GM21576 (cell line): ENCODE data around the gene ARHGEF19.
"Not testable (repeated sequence)": the region's sequence is repeated elsewhere in the genome, so short reads cannot be mapped to it uniquely, and the experiment has no call there.

Experiments
- ATAC-seq: cut with Tn5 transposase; IDR thresholded peaks from one replicate; pipeline ENCODE4 v1.9.1; 2021; ENCODE audit warnings: mild to moderate bottlenecking, moderate library complexity; ENCODE audit not compliant: unreplicated experiment

The ARHGEF19 gene

DNA sequence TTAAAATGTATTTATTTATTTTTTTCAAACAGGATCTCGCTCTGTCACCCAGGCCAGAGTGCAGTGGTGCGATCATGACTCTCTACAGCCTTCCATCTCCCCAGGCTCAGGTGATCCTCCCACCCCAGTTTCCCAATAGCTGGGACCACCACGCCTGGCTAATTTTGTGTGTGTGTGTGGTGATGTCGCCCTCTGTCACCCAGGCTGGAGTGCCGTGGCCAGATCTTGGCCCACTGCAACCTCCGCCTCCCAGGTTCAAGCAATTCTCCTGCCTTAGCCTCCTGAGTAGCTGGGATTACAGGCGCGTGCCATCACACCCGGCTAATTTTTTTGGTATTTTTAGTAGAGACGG, 44.3 kb downstream of the ARHGEF19 start:
- not testable (repeated sequence) for ATAC-seq

DNA sequence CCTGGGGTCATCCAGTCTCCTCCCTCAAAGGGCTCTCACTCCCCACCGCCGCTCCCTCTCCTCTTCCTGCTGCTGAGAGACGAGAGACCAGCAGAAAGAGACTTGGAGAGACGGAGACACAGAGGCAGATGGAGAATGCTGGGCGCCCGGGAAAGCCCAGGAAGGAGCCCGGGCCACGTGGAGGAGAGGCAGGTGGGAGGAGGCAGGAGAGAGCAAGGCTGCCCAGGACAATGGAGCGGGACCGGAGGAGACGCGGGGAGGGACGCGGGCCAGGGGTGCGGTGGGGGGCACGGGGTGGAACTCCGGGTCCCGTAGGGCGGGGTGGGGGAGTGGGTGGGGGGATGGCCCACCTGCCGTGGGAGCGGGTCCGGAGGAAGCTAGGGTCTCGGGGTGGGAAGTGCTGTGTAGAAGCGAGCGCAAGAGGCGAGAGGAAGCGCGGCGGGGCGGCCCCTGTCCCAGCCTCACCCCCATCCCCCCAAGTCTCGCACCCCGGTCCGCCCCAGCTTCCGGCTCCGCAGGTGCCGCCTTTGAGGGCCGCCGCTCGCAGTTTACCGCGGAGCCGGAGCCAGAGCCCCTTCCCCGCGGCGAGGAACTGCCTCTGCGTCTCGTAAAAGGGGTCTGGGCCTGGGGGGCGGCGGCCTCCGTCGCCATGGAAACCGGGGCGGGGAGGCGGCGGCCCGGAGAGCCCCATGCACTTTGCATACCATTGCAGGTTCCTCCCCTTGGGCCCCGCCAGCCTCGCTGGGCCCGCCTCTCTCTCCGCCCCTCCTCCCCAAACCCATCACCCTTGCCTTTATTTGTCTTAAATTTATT, 44.9 kb downstream of the ARHGEF19 start:
- no peak for ATAC-seq

DNA sequence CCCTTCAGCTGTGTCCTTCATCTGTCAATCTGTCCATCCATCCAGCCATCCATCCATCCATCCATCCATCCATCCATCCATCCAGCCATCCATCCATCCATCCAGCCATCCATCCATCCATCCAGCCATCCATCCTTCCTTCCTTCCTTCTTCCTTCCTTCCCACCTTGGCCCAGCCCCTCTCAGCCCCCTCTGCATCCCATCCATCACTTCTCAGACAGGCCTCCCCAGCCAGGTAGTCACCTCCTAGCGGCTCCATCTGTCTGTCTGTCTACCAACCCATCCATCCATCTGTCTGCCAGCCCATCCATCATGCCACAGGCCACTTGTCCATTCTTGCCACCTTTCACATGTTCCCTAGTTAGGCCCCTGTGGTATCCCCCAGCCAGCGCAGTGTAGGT, 46.3 kb downstream of the ARHGEF19 start:
- ATAC-seq, result no peak

DNA sequence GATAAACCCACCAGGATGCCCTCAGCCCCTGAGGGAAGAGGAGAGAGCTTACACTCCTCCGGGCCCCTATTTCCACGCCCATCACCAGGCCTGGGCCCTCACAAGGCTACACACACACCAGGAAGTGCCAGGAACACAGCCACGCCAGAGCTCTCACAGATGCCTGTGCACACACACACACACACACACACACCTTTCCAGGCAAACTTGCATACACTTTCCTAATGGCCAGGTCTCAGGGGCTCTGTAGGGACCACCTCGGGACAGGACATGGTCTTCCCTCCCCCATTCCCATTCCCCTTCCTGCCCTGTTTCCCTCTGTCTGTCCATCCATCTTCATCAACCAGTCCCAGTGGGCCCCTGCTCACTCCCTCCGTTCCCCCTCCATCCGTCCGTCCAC, 46.9 kb downstream of the ARHGEF19 start:
- ATAC-seq, result no peak

DNA sequence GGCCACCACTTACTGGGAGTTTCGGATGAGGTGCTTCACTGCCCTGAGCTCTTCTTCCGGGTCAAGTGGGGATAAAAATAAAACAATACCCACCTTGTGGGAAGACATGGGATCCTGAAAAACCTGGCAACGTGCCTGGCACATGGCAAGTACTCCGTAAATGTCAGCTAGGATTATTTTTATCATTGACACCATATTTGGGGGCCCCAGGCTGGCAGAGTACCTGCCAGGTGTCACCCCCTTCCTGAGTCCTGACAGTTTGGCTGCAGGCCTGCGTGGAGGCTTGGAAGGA, 47.4 kb downstream of the ARHGEF19 start:
- no peak for ATAC-seq

DNA sequence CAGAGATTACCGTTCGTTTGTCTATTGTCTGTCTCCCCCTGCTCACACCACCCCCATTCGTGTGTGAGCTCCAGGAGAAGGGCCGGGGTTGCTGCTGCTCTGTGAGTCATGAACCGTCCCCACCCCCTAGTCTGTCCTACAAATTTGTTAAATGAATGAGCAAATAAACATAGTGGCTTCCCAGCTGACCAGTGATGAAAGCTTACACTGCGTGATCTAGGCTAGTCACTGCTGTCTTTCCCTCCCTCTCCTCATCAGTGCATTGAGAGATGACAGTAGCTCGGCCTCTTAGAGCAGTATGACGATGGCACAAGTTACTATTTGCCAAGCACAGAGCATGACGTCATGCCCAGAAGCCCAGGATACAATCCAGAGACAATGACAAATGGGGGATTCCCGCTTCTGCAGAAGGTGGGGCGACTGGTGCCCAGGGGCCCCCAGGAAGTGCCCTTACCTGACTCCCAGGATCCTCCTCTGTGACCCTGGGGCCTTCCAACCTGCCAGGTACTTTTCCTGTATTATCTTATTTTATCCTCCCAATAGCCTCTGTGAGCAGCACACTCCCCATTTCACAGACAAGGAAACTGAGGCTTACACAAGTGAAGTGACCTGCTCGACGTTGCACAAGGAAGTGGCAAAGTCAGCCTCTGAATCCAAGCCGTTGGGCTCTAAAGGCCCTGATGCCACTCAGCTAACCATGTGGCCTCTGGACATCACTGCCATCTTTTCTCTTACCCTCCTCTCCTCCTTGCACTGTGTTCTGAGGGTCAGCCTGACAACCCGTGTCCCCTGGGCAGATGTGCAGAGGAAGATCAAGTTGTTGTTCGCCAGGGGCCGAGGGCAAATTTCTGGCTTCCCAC, 48.0 kb downstream of the ARHGEF19 start:
- ATAC-seq, result no peak

DNA sequence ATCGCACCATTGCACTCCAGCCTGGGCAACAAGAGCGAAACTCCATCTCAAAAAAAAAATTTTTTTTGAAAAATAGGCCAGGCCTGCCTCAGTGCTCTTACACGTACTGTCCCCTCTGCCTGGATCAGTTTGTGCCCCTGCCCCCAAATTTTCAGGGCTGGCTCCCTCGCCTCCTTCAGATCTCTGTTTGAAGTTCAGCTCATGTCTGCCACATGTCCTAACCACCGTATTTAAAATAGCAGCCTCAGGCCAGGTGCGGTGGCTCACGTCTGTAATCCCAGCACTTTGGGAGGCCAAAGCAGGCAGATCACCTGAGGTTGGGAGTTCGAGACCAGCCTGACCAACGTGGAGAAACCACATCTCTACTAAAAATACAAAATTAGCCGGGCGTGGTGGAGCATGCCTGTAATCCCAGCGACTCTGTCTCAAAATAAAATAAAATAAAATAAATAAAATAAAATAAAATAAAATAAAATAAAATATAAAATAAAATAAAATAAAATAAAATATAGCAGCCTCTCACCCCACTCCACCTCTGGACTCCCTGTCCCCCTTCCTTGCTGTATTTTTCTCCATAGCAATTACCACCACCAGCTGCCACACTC, 48.7 kb downstream of the ARHGEF19 start:
- ATAC-seq, result not testable (repeated sequence)

DNA sequence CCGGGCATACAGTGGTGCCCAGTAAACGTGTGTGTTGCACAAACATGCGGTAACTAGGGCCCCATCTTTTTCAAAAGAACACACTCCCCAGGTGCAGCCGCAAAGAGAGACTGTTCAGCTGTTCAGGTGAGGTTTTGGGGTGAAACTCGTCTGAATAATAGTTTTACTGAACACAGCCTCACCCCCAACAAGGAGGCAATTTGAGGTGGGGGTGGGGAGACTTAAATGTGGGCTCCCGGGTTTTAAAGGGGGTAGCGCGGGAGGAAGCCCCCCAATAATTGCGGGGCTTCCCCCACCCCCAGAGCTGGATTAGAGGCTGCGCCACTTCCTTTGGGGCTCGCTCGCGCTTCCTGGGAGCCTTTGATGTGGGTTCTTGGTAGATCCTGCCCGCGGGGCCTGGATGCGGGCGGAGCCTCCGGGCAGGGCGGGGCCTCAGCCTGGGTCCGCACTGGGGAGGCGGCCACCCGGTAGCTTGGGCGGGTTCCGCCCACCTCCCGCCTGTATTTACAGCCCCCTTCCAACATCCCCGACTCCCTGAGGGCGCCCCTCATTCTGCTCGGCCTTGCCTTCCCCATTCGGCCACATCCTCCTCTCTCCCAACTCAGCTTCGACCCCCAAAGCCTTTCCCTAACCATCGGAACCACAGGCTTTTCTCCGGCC, 50.2 kb downstream of the ARHGEF19 start:
- no peak for ATAC-seq

DNA sequence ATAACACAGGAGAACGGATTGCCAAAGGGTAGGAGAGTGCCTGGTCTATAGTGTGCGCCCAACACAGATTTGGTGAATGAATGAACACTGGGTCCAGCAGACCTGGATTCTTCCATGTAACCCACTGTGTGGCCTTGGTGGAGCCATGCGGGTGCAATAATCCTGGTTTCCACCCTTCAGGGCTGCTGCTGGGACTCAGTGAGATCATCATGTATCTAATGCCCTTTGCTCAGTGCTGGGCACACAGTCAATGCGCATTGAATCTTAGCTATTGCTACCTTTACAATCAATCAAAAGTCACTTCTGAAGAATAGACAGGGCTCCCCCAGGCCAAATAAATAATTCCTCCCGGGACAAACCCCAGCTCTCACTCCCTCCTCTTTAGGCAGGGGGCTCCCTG, 50.7 kb downstream of the ARHGEF19 start:
- no peak for ATAC-seq

DNA sequence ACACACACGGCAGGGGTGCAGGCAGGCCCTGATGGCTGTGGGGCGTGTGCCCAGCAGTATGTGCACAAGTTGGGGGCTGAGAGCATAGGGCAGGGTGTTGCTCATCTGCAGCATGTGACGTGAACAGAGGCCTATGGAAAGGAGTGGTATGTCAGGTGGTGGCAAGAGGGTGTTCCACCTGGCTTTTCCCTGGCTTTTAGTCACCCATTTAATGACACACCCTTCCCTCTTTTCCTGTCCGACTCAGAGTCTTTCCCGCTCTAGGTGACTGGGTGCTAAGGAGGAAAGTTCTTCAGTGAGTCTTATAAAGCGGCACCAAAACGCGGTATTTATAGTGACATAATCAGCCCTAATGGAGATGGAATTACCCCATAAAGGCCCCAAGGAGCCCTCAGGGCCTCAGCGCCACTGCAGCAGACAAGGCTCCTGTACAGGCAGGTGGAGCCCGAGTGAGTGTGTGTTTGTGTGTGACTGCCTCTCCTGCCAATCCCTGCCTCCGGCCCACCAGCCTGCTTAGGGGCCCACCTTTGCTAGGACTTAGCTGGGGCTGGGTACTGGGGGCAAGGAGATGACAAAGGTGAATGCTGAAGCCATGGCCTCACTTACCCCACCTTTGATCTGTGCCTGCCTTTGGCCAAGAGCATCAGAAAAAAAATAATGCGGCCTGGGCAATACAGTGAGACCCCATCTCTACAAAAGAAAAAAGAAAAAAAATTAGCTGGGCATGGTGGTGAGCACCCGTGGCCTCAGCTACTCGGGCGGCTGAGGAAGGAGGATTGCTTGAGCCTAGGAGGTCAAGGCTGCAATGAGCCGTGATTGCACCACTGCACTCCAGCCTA, 53.2 kb downstream of the ARHGEF19 start:
- no peak for ATAC-seq

DNA sequence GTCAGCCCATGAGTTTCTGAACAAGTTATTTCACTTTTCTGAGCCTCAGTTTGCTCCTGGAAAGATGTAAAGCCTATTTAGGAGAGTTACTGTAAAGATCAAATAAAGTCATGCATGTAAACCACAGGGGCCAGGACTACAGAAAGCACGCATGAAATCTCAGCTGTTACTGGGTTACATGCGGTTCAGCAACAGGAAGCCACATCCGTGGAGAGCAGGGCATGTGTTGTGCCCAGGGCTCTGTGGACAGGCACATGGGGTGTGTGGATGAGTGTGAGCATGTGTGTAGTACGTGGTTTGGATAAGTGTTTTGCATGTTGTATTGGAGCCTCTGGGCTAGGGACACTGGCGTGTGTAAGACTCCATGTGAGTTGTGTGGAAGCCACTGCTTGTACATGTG, 54.4 kb downstream of the ARHGEF19 start:
- ATAC-seq, result no peak

DNA sequence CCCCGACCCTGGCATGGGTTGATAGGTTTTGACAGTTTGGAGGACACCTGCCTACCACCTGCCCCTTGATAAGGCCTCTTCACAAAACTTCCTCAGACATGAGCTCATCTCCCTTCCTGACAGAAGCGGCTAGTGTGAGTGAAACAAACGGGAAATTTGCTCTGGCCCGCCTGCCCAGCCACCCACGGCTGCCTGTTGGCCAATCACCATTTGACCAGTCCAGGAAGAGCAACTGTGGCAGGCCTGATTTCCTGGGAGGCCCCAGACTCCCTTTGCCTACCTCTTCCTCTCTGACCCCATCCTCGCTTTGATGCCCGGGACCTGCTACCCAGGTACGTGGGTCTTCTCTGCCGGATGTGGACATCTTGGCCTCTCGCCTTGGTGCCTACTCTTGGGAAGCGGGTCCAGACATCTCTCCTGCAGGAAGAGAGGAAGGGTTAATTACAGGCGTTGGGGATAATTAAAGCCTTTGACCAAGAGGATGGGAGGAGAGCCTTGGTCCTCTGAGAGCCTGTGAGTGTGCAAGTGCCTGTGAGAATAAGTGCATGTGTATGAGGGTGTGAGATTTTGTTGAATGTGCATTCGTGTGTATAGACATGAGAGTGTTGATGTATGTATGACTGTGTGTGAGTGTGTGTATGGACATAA, 55.5 kb downstream of the ARHGEF19 start:
- ATAC-seq, result no peak

DNA sequence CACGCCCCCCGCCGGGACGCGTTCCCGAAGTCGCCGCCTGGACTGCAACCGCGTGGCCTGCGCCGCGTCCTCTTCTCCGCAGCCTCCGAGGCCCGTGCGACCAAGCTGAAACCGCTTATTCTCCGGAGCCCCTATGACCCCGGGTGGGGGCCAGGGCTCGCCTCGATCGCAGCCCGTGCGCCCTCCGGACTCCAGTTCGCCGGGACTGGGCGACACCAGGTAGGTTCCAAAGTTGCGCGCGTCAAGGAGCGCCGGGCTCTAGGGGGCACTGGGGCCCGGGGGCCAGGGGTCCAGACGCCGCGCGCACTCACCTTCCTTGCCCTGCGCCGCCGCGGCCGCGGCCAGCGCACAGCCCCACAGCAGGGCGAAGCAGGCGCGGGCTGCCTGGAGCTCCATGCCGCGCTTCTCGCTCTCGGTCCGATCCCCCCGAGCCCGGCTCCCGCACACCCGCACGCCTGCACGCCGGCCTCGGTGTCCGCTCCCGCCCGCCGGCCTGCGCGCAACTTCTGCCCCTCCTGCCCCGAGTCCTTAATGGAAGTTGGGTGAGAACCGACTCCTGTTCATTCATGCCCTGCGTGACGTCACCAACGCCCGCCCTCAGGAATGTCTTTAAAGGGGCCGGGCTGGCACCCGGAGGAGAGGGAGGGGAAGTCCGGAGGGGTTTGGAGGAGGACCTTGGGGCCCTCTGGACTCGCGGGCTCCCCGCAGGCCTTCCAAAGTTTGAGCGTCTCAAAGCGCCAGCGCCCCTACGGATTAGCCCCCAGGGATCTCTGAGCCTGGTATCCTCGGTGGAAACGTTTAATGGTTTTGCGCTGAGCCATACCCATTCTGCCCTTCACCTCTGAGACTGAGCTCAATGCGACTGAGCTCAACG, 56.7 kb downstream of the ARHGEF19 start, which contains the start of gene EPHA2:
EPHA2 (minus strand) TSS at position 533 of the 874 bp plus-strand sequence; CDS start at position 396, 137 bp downstream.
- ATAC-seq, result no peak

DNA sequence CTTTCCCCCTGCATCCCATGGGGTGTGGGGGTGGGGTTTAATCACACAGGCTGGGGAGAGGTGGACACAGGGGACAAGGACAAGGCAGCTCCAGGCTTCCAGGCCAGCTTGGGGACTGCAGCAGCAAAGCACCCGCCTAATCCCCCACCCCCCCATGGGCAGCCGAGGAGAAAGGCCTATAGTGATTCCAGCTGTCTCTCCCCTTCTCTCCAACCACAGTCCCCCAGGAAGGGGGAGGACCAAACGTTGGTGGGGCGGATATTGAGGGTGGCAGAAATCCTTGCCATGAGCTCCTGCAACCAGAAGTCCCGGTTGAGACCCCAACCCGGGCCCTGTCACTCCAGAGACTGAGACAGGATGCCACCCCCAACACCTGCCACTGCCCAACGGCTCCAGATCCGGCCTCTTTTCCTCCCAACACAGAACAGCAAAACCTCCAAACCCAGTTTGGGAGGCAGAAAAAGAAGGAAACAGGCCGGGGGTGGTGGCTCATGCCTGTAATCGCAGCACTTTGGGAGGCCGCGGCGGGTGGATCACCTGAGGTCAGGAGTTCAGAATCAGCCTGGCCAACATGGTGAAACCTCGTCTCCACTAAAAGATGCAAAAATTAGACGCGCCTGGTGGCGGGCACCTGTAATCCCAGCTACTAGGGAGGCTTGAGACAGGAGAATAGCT, 58.3 kb downstream of the ARHGEF19 start:
- no peak for ATAC-seq

DNA sequence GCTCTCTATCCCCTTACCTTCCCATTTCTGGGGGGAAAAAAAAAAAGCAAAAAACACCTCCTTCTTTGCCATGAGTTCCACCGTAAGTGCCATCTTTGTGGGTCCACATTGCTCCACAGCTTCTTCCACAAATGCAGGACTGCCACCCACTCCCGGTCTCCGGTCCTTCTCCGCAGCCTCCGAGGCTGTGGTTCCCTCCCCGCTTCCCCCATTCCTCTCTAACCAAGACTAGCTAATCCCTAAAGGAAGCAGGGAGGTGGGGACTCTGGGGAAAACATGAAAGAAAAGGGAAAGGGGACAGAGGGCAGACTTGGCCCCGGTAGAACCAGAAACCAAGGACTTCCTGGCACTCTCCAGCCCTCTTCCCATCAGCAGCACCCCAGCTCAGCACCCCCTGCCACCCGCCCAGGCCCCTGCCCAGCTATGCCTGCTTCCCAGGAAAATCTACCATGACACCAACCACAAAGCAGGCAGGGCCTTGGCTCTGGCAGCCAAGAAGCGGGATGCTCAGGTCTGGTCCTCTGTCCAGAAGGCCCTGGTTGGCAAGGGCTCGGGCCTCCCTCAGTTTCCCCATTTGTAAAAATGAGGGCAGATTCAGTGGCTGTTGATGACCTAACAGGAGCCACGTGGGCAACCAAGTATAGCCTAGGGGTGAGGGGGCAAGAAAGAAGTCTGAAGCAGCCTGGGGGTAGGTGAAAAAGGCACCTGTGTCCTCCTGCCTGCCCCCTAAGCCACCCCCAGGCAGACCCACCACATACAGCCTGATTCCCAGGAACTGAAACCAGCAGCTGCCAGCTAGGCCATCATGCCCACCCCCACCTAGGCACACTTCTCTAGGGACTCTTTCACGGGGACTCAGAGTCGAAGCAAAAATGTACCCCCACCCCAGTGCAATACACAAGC, 59.1 kb downstream of the ARHGEF19 start:
- no peak for ATAC-seq

DNA sequence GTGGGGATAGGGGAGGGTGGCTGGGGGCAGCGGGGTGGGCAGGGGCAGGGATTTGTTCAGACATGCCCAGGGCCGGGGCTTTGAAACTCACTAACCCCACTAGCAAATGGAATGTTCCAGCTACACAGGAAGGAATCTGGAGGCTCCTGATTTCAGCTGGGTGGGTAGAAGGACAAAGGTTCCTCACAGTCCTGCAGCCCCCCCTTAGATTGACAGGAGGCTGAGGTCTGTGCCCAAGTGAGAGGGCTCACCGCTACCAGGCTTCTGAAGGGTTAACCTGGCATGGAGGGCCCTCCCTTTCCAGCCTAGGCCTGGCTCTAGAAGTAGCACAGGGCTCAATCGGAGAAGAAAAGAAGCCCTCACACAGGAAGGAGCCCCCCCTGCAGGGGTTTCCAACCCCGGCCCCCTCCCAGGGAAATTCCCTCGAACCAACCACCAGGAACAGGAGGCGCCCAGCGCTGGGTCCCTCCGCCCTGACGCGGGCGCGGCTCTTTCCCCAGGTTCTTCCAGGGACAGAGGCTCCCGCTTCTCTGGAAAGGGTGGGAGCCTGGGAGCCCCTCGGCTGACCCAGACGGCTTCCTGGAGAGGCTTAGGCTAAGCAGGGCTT, 59.9 kb downstream of the ARHGEF19 start:
- no peak for ATAC-seq

DNA sequence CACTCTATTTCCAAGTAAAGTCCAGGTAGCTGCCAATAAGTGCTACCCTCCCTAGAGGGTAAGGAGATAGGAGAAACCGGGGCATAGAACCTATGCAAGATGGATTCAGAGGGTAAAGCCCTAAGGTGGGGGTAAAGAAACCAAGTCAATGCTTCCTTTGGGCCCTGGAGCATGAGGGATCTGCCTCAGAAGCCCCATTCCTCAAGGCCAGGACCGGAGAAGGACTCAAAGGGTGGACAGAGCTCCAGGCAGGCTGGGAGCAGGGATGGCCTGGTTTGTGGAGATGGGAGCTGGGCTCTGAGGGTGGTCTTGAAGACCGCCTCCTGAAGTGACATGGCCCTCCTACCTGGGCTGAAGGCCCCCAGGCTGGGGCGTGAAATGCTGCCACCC, 60.5 kb downstream of the ARHGEF19 start:
- no peak for ATAC-seq
